Measurements from ENCODE around the gene CDH26.

CDH26 gene

DNA sequence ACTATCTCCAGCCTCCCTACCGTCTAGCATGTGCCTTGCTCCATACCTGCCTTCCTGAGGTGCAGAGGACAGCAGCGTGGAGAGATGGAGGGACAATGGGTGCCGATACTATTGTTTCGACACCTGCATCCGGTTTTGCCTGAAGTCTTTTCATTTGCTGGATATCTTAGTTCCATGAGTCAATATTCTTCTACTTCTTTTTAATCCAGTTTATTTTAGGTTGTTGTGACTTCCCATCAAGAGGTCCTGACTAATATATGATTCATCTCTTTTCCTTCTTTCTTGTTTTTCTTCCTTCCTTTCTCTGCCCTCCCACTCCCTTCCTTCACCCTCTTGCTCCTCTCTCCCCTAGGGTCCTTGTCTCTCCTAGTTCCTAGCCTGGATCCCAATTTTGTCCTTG, 91.4 kb downstream of the CDH26 start:
- DNase-seq, result no peak

DNA sequence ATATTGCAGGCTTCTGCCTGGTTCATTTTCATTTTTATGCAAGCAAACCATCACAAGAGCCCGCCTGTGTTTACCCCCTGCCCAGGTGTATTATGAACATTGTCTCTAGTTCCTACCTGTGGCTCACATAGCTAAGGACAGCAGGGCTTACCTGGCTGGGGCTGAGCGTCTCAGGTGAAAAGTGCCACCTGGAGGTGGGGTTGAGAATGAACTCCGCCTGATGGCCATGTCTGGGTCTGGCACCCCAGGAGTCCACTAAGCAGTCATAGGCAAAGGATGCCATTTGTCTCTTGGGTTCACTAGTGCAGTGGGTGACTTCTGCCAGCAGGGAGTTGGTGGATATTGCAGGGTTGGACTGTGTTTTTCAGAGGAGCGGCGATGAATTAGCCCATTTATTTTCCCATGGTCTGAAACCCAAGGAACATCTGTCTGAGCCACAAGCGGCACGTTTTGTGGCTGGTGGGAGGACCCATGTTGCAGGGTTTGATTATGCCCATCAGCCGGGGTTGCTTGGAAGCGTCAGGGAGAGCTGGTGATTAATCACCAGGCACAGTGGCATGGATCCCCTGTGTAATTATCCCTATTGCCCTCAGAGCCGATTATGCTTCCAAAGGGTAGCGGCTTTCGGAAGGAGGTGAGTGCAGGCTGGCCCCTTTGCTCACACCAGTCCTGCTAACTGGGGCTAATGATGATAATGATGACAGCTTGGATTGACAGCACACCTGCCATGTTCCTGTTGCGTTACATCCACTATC, 92.1 kb downstream of the CDH26 start:
- DNase-seq, result peak; percentile 13 to 34

- no peak for DNase-seq
Observed at GRCh38 chr20:60051911-60052310, 93.7 kb downstream of the CDH26 start.

DNA sequence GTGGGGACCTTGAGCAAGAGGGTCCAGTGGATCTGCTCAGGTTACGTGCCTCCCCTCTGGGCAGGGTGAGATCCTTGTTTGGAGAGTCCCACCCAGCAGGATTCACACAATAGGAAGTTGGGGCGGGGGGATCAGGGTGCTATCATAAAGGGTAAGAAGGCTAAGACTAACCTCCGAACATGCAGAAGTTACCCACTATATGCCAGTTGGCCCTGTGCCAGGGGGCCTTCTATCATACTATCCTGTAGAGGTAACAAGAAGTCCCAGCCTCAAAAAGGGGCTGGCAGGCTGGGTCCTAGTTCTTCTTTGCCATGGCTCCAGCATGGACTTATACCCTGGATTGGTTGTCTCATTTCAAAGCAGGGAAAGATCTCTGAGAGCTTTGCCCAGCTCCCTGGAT, 94.1 kb downstream of the CDH26 start:
- DNase-seq, result no peak

GRCh38 chr20:60053125-60053817, 95.0 kb downstream of the CDH26 start:
- DNase-seq, result no peak

DNA sequence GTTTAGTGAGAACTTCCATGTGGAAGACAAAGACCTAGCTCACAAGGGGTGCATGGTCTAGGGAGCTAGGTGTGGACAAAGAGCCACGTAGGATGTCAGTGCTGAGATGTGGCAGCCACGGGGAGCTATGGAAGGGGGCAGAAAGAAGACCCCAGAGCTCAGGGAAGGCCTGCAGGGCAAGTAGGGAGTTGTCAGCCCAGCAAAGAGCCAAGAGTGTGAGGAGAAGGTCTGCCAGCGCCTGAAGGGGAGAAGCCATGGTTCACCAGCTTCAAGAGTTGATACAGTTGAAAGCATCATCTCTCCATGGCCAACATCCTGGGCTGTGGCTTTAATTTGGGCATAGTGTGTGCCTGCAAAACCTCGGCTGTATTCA, 95.6 kb downstream of the CDH26 start:
- DNase-seq, result no peak

GRCh38 chr20:60054716-60055634, 96.8 kb downstream of the CDH26 start:
- DNase-seq, result no peak

GRCh38 chr20:60055740-60056139, 97.5 kb downstream of the CDH26 start:
- DNase-seq, result no peak

GRCh38 chr20:60056407-60057122, 98.3 kb downstream of the CDH26 start:
- DNase-seq, result no peak

- DNase-seq, result peak; percentile 76 to 91
Observed at GRCh38 chr20:60057123-60057865, 99.1 kb downstream of the CDH26 start.

GRCh38 chr20:60057866-60058807, 99.9 kb downstream of the CDH26 start:
- DNase-seq, result peak; percentile 96 to 100

GRCh38 chr20:60058879-60059278, 100.7 kb downstream of the CDH26 start:
- no peak for DNase-seq

DNA sequence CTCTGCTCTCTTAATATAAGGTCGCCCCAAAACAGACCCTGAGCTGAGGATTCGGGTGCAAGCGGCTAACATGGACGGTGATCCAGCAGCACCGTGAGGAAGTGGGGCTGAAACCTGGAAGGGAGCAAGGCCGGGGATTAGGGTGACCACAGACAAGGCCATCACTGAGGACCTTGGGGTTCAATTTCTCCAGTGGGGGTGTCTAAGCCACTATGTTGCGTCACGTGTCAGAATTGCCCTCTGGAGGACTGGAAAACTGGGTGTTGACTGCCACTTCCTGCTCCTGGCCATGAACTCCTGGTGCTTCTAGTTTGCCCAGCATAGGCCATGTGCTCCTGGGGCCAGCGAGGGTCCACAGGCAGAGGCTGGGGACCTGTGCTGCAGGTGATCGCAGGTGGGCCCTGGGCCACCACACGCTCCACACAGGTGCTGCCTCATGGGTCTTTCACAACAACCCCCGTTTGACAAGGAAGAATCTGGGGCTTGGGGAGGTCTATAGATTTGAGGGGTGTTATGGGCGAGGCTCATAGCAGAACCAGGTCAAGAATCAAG, 101.9 kb downstream of the CDH26 start:
- no peak for DNase-seq

DNA sequence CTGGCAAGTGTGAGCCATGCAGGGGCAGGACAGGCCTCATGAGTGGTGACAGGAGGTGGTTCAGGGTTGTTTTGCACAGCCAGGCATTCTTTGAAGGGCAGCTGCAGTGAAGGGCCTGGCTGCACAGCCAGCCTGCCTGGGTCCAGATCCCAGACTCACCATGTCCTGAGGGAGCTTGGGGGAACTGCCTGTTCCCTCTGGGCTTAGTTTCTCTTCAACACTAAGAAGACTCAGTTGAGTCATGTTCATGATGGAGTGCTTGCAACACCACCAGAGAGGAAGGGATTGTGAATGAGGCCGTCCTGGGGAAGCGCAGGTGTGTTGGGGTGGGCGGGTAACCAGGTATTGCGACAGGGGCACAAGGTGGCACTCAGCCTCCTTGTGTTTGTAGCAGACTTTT, 102.4 kb downstream of the CDH26 start:
- DNase-seq, result no peak

DNA sequence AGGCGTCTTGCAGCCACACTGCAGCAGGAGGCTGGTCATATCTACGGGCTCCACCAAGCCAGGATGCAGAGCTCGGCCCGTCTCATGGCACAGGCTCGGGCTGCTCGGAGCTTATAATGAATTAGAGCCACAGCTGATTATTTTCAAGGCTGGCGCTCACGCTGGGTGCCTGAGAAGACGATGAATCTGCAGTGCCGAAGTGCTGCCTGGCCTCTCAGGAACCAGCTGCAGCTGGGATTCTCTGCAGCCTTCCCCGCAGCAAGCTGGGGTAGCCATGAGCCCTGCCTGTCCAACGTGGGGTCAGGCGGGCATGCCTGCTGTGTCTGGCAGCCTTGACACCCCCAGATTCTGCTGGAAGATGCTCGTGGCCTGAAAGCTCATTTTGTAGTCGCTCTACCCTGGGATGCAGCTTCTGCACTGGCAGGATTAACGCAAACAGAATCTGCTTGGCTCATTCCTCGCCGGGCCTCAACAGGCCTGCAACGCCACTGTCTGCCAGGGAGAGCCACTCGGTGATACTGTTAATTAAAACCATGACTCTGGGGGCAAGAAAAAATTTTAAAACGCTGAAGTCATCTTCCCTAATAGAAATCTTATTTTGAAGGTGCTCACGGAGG, 104.3 kb downstream of the CDH26 start:
- DNase-seq, result peak; percentile 29 to 52

- DNase-seq, result no peak
Observed at GRCh38 chr20:60063048-60063451, 104.8 kb downstream of the CDH26 start.

DNA sequence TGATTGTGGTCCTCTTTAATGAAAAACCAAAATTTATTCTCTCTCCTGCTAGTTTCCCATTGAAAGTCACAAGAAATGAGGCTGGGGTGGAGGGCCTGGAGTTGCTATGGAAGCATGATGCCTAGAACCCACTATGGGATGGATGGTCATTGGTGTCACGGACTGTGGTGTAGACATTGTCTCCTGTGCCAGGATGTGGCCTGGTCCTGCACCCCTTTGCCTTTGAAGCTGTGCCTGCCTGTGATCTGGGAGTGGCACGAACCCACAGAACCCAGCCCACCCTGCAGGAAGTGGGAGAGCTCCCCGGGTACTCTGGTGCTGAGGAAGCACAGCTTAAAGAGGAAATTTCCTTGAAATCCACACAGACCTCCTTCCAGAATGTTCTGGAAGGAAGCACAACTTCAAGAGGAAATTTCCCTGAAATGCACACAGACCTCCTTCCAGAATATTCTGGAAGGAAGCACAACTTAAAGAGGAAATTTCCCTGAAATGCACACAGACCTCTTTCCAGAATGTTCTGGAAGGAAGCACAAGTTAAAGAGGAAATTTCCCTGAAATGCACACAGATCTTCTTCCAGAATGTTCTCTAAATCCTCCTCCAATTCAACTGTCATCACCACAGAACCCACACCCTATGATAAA, 105.6 kb downstream of the CDH26 start:
- no peak for DNase-seq
